Activated effector memory CD4-positive, alpha-beta T cell treated with anti-CD3 and anti-CD28 coated beads, Interleukin-2, amount 50 U/mL, for 16 hours (primary cell): ENCODE measurements around the gene UBAP2.

ENCODE experiments used
- DNase-seq: peaks from one replicate; pipeline ENCODE4 v3.0.0-alpha.2; 2020

UBAP2 gene

GRCh38 chr9:33919276-33919897 lies 129.3 kb downstream of the UBAP2 start:
- DNase-seq = no peak

GRCh38 chr9:33917036-33917435 lies 131.7 kb downstream of the UBAP2 start:
- no peak for DNase-seq

- DNase-seq = no peak
Measured at GRCh38 chr9:33914887-33915628, 133.6 kb downstream of the UBAP2 start.

GRCh38 chr9:33913541-33913940 lies 135.1 kb downstream of the UBAP2 start:
- no peak for DNase-seq

- DNase-seq = no peak
Measured at GRCh38 chr9:33908749-33909148, 139.9 kb downstream of the UBAP2 start.

DNA sequence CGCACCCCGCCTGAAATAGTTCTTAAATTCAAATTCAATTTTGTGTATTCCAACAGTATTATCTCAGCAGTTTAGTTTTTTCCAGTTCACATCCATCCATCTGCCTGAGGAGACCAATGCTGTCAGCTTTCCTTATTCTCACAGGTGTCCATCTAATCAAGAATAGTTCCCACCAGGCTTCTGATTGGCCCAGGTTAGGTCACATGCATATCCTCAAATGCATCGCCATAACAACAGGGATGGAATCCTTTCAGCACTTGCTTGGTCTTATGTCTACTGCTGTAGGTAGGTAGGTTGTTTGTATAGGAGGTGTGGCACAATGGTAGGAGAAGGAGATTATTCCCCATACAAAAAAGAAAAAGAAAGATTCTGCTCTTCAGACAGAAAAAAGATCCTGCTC lies 140.6 kb downstream of the UBAP2 start:
- no peak for DNase-seq

DNA sequence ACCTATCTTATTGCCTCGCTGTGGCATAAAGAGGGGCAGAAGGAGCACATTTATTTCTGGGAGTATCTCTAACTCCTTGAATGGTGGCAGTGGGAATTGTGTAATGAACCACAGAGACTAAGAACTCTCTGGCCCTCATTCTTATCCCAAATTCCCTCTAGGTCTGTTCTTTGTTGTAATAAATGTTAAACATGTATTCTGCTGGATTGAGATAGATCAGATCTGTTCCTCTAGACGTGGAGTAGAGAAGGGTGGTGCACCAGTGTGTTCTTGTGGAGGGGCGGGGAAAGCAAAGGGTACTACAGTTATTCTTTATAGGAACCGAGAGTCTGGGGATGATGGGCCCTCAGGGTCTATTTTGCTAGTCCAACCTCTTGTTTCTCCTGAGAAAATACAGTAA lies 141.3 kb downstream of the UBAP2 start:
- DNase-seq = no peak

- DNase-seq = no peak
Measured at GRCh38 chr9:33906769-33907168, 141.9 kb downstream of the UBAP2 start.

GRCh38 chr9:33905137-33905536 lies 143.6 kb downstream of the UBAP2 start:
- no peak for DNase-seq

GRCh38 chr9:33903157-33903780 lies 145.4 kb downstream of the UBAP2 start:
- DNase-seq = no peak

DNA sequence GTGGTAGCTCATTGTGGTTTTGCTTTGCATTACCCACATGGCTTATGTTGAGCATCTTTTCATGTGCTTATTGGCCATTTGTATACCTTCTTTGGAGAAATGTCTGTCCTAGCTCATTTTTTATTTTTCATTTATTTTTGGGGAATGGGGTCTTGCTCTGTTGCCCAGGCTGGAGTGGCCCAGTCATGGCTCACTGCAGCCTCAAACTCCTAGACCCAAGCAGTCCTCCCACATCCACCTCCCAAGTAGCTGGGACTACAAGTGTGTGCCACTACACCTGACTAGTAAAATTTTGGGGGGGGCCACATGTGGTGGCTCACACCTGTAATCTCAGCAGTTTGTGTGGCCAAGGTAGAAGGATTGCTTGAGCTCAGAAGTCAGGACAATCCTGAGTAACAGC lies 154.4 kb downstream of the UBAP2 start:
- DNase-seq = no peak

DNA sequence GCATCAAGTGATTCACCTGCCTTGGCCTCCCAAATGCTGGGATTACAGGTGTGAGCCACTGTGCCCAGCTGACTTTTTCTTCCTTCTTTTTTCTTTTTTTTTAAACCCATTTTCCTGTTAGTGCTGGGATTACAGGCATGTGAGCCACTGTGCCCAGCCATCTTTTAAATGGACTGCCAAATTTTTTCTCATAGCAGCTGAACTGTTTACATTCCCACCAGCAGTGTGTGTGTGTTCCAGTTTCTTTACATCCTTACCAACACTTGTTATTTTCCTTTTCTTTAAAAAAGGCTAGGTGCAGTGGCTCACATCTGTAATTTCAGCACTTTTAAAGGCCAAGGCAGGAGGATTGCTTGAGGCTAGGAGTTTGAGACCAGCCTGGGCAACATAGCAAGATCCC lies 154.8 kb downstream of the UBAP2 start:
- no peak for DNase-seq

DNA sequence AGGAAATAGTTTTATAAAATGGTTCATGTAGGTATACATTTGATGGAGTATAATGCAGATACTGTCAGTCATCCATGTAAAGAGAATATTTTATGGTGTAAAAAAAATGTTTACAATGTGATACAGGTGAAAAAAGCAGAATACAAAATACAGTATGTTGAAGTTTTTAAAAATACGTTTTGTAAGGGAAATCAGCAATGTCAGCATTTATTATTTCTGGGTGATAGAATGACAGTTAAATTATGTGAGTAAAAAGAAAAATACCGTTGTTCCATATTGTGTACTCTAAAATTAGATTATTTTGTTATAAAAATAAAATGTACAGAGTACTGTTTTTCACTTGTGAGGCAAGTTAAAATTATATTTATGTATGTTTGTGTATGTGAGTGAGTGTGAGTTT lies 162.7 kb downstream of the UBAP2 start:
- no peak for DNase-seq

DNA sequence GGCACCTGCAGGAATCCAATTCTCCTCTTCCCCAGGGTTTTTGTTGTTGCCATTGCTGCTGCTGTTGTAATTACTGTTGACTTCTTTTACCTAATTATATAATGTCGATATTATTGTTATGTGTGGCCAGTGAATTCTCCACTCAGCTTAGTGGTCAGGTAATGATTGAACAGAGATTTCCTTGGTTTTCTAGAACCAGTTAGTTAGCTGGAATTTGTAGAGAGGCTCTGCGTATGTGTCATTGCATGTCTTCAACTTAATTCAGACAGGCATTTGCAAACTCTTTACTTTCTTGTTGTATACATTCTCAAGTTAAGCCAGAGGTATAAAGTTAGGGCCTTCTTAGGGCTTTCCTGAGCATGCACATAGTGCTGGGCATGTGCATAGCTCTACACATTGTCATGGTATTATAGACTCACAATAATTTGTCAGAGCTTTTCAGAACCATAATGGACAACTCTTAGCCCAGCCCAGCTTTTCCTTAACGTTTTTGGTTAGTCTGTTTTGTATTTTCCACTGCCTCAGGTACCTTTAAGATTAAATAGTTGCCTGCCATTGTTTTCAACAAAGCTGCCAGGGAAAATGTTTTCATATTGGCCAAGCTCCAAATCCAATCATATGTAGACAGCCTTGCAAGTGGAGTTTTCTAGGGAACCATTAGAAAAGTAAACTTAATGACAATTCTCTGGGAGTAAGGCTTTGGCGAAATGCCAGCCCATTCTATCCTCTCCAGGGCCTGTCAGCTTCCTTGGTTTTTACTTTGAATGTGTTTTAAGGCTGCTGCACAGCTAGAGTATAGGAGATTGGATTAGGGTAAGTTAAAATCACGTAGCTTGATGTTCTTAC lies 163.6 kb downstream of the UBAP2 start:
- DNase-seq = no peak

- DNase-seq = no peak
Measured at GRCh38 chr9:33881635-33882034, 167.1 kb downstream of the UBAP2 start.

GRCh38 chr9:33880211-33881089 lies 168.2 kb downstream of the UBAP2 start:
- DNase-seq = no peak

- no peak for DNase-seq
Measured at GRCh38 chr9:33878691-33879366, 169.9 kb downstream of the UBAP2 start.

- DNase-seq = no peak
Measured at GRCh38 chr9:33877727-33878489, 170.8 kb downstream of the UBAP2 start.
